HG02840 (cell line): ENCODE data around the gene REEP1.

Experiments
- ATAC-seq: cut with Tn5 transposase; IDR thresholded peaks from one replicate; pipeline ENCODE4 v1.9.1; 2021; ENCODE audit warnings: mild to moderate bottlenecking, moderate library complexity, moderate number of reproducible peaks; ENCODE audit not compliant: unreplicated experiment, low FRiP score

The REEP1 gene

DNA sequence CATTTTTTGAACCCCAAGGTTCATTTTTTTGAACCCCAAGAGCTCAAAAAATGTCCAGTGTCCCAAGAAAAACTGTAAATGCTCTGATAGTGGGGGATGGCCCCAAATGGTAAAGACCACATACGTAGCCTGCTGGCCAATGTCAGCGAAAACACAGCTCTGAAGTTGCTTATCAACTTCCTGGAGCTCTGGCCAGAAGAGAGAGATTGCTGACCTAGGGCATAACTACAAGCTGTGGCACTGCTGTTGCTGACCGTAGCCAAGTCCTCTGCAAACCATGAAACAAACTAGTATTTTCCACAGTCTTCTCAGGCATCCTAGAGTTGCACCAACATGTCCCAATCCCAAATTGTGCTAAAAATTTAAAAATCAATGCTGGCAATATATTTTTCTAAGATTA lies 50.9 kb downstream of the REEP1 start:
- no peak for ATAC-seq

GRCh38 chr2:86285981-86286380 lies 51.4 kb downstream of the REEP1 start:
- no peak for ATAC-seq

DNA sequence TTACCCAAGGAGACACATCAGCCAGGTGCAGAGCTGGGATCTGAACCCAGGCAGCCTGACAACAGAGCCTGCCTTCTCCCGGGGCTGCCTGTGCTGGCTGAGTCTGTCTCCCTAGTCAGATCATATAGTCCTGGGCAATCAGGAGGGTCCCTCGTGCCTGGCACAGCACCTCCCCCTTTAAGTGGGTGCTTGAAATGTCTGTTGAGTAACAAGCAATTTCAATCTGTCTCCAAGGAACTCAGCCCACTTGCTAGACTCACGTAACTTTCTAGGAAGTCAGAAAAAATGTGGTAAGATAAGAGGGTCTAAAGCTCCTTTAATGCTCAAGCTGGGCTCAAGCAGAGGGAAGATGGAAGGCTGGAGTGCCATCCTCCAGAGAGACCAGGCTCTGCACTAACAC lies 51.9 kb downstream of the REEP1 start:
- ATAC-seq = no peak

GRCh38 chr2:86284987-86285386 lies 52.4 kb downstream of the REEP1 start:
- no peak for ATAC-seq

DNA sequence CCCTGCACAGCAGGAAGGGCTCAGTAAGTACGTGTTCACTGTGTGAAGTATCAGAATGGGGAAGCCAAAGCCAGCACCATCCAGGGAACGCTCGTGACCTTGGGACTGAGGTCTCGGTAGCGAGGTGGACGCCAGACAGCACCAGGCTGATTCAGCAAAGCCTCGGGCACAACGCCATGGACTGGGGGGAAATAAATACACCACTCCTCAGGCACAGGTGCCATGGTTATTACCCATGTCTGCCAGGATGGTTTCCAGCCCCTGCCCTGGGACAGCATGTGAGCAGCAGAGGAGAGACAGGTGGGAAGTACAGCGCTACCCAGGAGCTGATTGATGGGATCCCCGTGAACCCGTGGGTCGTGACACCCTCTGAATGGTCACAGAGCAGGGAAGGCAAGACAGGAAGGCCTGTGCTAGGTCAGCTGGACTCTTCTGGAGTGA lies 53.0 kb downstream of the REEP1 start:
- no peak for ATAC-seq

- ATAC-seq = no peak
Measured at GRCh38 chr2:86283411-86284030, 53.9 kb downstream of the REEP1 start.

DNA sequence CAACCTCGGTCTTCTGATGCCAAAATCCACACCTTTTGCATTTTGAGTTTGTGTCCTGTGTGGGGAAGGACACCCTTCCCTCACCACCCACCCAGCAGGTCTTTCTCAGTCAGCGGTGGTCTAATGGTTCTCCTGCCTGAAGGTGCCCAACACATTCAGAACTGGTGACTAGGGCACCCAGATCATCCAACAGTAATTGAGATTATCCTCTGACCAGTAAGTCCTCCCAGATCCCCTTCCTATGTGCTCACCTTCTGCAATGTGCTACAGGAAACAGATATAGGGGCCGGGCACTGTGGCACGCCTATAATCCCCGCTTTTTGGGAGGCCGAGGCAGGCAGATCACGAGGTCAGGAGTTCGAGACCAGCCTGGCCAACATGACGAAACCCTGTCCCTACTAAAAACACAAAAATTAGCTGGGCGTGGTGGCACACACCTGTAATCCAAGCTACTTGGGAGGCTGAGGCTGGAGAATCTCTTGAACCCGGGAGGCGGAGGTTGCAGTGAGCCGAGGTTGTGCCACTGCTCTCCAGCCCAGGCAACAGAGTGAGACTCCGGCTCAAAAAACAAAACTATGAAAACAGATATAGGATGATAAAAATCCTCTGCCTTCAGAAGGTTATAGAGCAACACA lies 56.2 kb downstream of the REEP1 start:
- no peak for ATAC-seq

DNA sequence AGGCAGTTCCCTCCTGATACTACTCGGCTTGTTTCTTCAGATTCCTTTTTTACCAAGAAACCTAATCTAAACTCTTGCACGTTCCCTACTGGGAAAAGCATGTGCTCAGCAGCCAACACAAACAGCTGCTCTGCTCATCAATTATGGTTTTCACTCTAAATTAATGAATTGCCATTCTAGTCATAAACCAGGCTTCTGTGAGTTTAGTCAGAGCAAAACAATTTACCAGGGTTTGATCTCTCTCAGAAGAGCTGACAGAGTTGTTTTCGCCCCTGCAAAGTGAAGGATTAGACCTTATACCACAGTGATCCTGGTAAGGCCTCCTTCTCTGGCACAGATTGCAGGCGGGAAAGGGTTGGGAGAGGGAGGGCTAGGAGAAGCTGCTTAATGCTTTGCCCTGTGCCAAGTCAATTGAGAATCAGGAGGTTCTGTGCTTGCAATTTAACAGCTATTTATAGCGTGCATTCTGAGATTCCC lies 57.2 kb downstream of the REEP1 start:
- ATAC-seq = no peak

DNA sequence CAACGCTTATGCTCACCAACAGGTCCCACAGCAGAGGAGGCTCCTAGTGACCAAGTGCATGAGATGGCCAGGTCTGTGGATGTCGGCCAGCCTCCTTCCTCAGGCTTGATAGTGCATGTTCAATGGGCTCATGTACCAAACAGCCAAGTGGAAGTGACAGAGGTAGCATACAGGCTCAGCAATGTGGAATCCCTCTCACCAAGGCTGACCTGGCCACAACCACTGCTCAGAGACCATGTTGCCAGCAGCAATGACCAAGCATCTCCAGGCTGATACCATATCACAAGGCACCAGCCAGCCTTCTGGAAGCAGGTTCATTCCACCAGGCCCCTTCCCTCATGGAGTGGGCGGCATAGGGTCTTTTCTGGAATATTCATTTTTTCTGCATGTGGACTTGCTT lies 61.5 kb downstream of the REEP1 start:
- no peak for ATAC-seq

GRCh38 chr2:86275384-86275799 lies 62.0 kb downstream of the REEP1 start:
- no peak for ATAC-seq

GRCh38 chr2:86274918-86275275 lies 62.5 kb downstream of the REEP1 start:
- peak; percentile 51 for ATAC-seq

DNA sequence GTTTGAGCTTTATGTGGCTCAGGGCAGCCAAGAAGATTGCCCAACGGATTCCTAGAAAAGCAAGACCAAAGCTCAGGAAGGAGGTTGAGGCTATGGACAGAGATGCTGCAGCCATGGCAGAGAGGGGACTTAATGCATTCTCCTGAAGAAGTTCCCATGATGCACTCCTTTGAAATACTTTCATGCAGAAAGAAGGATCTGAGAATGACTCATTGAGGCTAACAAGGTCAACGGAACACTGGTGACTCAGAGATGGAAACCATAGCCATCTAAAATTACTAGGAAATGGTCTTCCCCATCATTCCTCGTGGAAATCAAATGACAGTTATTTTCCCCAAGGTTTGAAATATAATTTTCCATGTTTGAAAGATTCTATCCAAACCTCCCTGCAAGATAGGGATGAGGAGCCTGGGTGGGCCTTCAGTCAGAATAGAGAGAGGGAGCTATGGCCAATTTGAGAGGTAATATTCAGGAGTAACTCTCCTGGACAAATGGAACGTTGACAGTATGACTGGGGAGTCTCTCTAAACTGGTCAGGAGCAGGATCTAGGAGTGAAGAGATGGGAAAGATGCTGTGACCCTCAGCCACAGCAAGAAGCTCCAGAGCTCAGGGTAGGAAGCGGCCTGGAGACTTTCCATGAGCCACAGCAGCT lies 63.0 kb downstream of the REEP1 start:
- ATAC-seq = no peak

GRCh38 chr2:86272111-86272510 lies 65.3 kb downstream of the REEP1 start:
- no peak for ATAC-seq

- no peak for ATAC-seq
Measured at GRCh38 chr2:86271248-86271647, 66.2 kb downstream of the REEP1 start.

DNA sequence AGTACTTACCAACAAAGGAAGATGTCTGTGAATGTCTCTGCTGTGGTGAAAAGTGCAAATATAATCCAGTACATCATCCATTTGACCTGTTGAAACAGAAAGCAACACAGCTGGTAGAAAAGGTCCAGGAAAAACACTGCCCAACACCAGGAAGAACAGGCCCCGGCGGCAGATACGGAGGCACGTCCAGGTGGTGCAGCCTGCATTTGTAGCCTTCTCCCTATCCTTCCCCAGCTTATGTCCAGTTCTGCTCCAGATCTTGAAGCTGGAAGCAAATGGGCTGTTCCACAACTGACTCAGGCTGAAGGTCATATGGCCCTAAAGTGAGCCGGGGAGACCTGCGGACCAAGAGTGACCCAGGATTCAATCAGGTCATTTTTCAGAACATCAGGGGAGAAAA lies 73.5 kb downstream of the REEP1 start:
- ATAC-seq = no peak

DNA sequence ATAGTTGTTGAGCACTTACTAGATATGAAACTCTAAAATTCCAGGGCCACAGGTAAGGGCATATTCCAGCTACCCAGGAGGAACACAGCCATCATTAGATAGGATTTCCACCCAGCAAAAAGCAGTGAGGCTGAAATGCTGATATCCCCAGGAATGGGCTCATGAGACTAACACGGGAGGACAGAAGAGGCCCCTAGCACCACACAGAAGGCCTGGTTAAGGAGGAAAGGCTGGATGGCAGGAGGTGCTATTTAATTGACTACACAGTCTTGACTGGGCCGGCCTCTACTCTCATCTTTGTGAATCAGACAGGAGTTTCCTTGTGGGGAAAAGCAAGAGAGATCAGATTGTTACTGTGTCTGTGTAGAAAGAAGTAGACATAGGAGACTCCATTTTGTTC lies 76.4 kb downstream of the REEP1 start:
- no peak for ATAC-seq

DNA sequence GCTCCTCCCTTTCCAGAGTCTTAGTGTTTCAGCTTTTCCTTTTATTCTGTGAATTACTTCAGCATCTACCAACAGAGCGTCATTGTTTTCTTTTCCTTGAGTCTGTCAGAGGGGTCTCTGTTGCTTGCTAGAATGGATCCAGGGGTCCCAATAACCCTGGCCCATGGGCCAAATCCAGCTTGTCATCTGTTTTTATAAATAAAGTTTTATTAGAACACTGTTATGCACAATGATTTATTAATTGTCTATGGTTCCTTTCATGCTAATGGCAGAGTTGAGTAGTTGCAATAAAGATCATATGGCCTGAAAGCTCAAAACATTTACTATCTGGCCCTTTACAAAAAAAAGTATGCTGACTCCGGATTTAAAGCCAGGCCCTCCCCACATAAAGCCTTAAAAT lies 79.3 kb downstream of the REEP1 start:
- ATAC-seq = no peak

DNA sequence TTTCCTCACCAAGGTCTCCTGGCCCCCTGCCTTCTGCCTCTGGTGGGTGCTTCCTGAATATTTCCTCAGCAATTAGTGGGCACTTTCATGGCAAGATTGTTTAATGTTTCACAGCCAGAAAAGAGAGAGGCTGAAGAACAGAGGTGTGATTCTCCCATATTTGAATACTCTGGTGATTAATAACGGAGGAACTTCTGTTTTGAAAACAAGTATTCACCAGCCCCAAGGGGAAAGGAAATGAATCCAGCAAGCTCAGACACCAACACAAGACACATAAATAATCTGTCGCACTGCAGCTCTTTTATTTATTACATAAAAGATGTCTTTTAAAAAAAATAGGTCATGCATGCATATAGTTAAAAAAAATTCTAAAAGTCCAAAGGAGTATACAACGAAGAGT lies 80.4 kb downstream of the REEP1 start:
- ATAC-seq = no peak

GRCh38 chr2:86256300-86256699 lies 81.1 kb downstream of the REEP1 start:
- no peak for ATAC-seq

DNA sequence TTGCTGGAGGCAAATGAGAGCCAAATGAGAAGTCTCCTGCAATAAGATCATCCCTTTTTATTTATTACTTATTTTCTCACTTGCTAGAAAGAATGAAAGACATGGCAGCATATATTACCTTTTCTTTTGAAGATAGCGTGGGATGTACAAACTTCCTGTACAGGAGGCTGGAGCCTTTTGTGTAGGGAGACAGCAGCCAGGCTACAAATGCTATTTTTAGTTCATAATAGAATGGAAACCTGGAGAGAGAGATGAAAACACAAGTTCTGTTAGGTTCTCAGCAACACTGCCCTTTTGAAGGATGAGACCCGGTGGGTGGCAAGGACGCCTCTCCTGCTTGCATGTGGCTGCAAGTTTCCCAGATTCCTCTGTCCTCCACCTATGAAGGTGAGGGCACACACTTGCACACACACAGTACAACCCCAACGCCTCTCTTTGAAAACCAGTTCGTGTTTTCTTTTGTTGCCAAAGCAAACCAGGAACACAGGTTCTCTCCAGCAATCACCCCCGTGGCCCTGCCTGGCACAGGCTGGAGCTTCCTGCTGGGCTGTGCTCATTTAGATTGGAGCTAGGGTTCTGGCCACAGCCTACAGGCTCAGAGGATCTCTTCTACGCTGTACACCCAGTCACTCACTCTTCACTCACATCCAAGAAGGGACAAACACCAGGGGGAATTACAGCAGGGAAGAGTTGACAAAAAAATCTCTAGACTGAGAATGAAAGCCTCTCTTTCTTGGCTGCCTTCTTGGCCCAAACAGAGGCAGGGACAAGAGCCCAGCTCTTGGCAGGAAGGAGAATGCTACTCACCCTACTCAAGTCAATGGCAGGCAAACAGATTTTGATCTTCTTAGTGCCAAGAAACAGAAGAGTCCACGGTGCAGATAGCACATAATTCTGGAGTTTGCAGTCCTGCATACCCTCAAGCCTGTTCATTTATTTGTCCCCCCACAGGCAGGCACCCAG lies 82.6 kb downstream of the REEP1 start:
- no peak for ATAC-seq

- ATAC-seq = no peak
Measured at GRCh38 chr2:86253424-86253823, 84.0 kb downstream of the REEP1 start.
